Measurements from ENCODE around the gene MT2A.

DNA sequence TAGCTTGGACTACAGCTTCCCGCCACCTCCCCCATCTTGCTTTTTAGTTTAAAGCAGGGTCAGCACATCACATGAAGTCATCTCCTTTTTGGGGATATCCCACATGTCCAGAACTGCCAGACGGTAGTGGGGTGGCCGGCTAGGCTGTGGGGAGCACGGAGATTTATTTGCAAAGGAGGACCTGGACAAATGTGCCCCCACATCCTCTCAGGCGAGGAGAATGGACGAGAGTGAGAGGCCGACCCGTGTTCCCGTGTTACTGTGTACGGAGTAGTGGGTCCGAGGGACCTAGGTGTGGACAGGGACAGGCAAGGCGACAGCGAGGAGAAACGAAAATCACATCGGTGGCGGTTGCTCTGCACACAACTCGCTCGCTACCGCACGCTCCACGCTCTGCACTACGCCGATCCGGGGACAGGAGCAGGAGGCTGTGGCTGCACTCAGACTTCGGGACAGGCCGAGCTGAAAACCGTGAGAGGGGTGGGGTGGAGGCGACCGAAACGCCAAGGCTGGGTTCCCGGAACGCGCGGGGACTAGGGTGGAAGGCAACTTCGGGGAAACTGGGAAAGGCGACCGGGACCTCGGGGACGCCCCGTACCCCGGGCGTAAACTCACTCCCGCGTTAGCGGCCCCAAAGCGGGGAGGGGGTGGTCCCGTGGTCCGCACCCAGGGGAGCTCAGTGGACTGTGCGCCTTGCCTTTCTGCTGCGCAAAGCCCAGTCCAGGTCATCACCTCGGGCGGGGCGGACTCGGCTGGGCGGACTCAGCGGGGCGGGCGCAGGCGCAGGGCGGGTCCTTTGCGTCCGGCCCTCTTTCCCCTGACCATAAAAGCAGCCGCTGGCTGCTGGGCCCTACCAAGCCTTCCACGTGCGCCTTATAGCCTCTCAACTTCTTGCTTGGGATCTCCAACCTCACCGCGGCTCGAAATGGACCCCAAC lies 29.7 kb downstream of the MT2A start, which contains the start of gene MT1A:
- TF ChIP-seq, protein P1, sequence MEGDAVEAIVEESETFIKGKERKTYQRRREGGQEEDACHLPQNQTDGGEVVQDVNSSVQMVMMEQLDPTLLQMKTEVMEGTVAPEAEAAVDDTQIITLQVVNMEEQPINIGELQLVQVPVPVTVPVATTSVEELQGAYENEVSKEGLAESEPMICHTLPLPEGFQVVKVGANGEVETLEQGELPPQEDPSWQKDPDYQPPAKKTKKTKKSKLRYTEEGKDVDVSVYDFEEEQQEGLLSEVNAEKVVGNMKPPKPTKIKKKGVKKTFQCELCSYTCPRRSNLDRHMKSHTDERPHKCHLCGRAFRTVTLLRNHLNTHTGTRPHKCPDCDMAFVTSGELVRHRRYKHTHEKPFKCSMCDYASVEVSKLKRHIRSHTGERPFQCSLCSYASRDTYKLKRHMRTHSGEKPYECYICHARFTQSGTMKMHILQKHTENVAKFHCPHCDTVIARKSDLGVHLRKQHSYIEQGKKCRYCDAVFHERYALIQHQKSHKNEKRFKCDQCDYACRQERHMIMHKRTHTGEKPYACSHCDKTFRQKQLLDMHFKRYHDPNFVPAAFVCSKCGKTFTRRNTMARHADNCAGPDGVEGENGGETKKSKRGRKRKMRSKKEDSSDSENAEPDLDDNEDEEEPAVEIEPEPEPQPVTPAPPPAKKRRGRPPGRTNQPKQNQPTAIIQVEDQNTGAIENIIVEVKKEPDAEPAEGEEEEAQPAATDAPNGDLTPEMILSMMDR (IDR thresholded peaks at IDR 0.05), result no peak
- no peak for TF ChIP-seq EZH2 (IDR thresholded peaks at IDR 0.05; ENCODE audit: borderline replicate concordance, insufficient read depth, low read depth, low read length, poor library complexity, severe bottlenecking)
